ENCODE measurements around the gene HAGH. TPM values are rescaled to one million over a fixed set of nuclear protein-coding genes. Genes with fewer than 3 reads are reported as not detected.

Gene HAGH
- total and polyA plus RNA-seq, 10 of the 15 experiments (the other 5 are each of a cell fraction or from before 2014, with no cell fraction given) = 2.0 to 50.1 (median 22.4) TPM

DNA sequence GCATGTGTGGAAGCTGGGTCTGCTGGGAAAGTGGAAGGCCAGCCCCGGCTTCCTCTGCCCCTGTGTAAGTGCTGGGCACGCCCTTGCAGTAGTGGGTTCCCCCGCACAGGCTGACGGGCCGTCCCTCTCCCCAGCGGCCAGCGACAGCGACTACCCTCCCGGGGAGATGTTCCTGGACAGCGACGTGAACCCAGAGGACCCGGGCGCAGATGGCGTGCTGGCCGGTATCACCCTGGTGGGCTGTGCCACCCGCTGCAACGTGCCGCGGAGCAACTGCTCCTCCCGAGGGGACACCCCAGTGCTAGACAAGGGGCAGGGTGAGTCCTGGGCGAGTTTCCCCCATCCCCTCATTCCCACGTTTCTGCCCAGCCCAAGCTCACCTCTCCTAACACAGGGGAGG lies 60.8 kb downstream of the HAGH start (continued):
- no peak for TF ChIP-seq ZNF274 (IDR thresholded peaks at IDR 0.05; ENCODE audit: insufficient read depth, insufficient read length)
- no peak for TF ChIP-seq TAF1 (IDR thresholded peaks at IDR 0.05; ENCODE audit: borderline replicate concordance, low read depth, low read length)
- no peak for TF ChIP-seq KLF5 (IDR thresholded peaks at IDR 0.05; ENCODE audit: partially characterized antibody)
- TF ChIP-seq NR2C1 (IDR thresholded peaks at IDR 0.05) = no peak
- no peak for TF ChIP-seq SMARCA5 (IDR thresholded peaks at IDR 0.05)
- TF ChIP-seq NFIC (IDR thresholded peaks at IDR 0.05; ENCODE audit: low read depth, low read length) = no peak

DNA sequence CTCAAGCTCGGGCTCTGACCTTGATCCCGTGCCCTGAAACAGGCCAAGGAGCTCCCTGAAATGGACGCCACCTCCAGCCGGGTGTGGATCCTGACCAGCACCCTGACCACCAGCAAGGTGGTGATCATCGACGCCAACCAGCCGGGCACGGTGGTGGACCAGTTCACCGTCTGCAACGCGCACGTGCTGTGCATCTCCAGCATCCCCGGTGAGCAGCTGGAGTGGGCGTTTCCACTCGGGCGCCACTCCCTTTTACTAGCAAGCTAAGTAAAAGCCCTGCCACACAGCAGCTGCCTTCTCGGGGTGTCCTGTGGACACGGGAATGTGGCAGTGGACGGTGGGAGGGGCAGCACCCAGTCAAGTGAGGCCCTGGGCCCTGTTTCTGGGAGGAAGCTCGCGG lies 61.7 kb downstream of the HAGH start:
- RAD21 ChIA-PET (ENCODE audit: unreplicated experiment) = interaction anchor here (0.8 kb wide), 1 partner anchor 116 kb away, joined by 4 read pairs; no protein-coding TSS in a partner anchor
- Histone ChIP-seq H3K4me1 (ENCODE audit: control insufficient read depth, insufficient read depth, low read length) (no peaks in the 10 kb centered on the region), H3K4me3 (no peak overlapping the region), H2AFZ (ENCODE audit: control insufficient read depth, low read depth, low read length) (no peak overlapping the region), H3K79me2 (ENCODE audit: control insufficient read depth, insufficient read depth, low read length) (no peaks in the 10 kb centered on the region), H3K36me3 (ENCODE audit: control insufficient read depth in 2 of 2, insufficient read depth in 2 of 2, low read length in 1 of 2) (peaks cover 0 to 30% of the 10 kb centered on the region in 2 experiments; a peak in 3 of 4 replicates), H3K27ac (ENCODE audit: control insufficient read depth, insufficient read depth) (no peak overlapping the region), H3K27me3 (replicated peaks in 1 of 2; ENCODE audit: control insufficient read depth in 2 of 2, insufficient read depth in 2 of 2, low read length in 1 of 2) (no peaks in the 10 kb centered on the region), H4K20me1 (ENCODE audit: control insufficient read depth, insufficient read depth) (no peaks in the 10 kb centered on the region), H3K4me2 (ENCODE audit: control insufficient read depth, insufficient read depth) (no peak overlapping the region), H3K9me3 (replicated peaks; ENCODE audit: control insufficient read depth, insufficient read depth, low read length) (no peaks in the 10 kb centered on the region), H3K9ac (ENCODE audit: control insufficient read depth, insufficient read depth, low read length) (no peak overlapping the region)
- DNase-seq (ENCODE audit: low read depth, low spot score) = no peak
- no peak for TF ChIP-seq SREBF1 (IDR thresholded peaks at IDR 0.05; ENCODE audit: low read length)
- TF ChIP-seq CREB1 (IDR thresholded peaks at IDR 0.05; ENCODE audit: low read depth) = no peak
- no peak for TF ChIP-seq STAT3 (IDR thresholded peaks at IDR 0.05; ENCODE audit: low read depth, low read length)
- TF ChIP-seq, protein P1, sequence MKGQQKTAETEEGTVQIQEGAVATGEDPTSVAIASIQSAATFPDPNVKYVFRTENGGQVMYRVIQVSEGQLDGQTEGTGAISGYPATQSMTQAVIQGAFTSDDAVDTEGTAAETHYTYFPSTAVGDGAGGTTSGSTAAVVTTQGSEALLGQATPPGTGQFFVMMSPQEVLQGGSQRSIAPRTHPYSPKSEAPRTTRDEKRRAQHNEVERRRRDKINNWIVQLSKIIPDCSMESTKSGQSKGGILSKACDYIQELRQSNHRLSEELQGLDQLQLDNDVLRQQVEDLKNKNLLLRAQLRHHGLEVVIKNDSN (IDR thresholded peaks at IDR 0.05; ENCODE audit: borderline replicate concordance, extremely low read length, insufficient read depth, low read depth, low read length) = no peak
- TF ChIP-seq, protein P2, sequence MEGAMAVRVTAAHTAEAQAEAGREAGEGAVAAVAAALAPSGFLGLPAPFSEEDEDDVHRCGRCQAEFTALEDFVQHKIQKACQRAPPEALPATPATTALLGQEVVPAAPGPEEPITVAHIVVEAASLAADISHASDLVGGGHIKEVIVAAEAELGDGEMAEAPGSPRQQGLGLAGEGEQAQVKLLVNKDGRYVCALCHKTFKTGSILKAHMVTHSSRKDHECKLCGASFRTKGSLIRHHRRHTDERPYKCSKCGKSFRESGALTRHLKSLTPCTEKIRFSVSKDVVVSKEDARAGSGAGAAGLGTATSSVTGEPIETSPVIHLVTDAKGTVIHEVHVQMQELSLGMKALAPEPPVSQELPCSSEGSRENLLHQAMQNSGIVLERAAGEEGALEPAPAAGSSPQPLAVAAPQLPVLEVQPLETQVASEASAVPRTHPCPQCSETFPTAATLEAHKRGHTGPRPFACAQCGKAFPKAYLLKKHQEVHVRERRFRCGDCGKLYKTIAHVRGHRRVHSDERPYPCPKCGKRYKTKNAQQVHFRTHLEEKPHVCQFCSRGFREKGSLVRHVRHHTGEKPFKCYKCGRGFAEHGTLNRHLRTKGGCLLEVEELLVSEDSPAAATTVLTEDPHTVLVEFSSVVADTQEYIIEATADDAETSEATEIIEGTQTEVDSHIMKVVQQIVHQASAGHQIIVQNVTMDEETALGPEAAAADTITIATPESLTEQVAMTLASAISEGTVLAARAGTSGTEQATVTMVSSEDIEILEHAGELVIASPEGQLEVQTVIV (IDR thresholded peaks at IDR 0.05; ENCODE audit: borderline replicate concordance, partially characterized antibody) = no peak
- TF ChIP-seq, protein P3, sequence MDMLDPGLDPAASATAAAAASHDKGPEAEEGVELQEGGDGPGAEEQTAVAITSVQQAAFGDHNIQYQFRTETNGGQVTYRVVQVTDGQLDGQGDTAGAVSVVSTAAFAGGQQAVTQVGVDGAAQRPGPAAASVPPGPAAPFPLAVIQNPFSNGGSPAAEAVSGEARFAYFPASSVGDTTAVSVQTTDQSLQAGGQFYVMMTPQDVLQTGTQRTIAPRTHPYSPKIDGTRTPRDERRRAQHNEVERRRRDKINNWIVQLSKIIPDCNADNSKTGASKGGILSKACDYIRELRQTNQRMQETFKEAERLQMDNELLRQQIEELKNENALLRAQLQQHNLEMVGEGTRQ (IDR thresholded peaks at IDR 0.05; ENCODE audit: borderline replicate concordance, low read depth, low read length) = no peak
- no peak for TF ChIP-seq ZZZ3 (IDR thresholded peaks at IDR 0.05; ENCODE audit: control insufficient read depth, insufficient read length, low read depth)
- TF ChIP-seq MEF2A (IDR thresholded peaks at IDR 0.05; ENCODE audit: insufficient read depth, low read depth, low read length) = no peak
- no peak for TF ChIP-seq JUND (IDR thresholded peaks at IDR 0.05; ENCODE audit: low read depth, low read length)
- no peak for TF ChIP-seq BACH1 (IDR thresholded peaks at IDR 0.05; ENCODE audit: borderline replicate concordance)
- TF ChIP-seq FOXM1 (IDR thresholded peaks at IDR 0.05; ENCODE audit: low read depth, low read length) = no peak
- TF ChIP-seq NFXL1 (IDR thresholded peaks at IDR 0.05; ENCODE audit: borderline replicate concordance) = no peak
- TF ChIP-seq ASH2L (IDR thresholded peaks at IDR 0.05; ENCODE audit: borderline replicate concordance, low read depth) = no peak
- no peak for TF ChIP-seq SMAD1 (IDR thresholded peaks at IDR 0.05; ENCODE audit: low read depth, partially characterized antibody)
- TF ChIP-seq BCL11A (IDR thresholded peaks at IDR 0.05; ENCODE audit: low read depth, low read length) = no peak
- no TSS peak for BruUV-seq (replicated peaks)
- SMC1A ChIA-PET (ENCODE audit: uncharacterized antibody, unreplicated experiment) = no interaction called here
- intact Hi-C loops (cut with micrococcal nuclease; ENCODE audit: unreplicated experiment) (no loop called here), in situ Hi-C loops (cut with MboI) (no loop called here)
- WGBS (ENCODE audit: insufficient coverage, insufficient replicate concordance, low lambda C conversion rate, missing lambda C conversion rate) = 99% methylated on average over 21 of the region's 21 CpGs
- no peak for FAIRE-seq
- no peak for ATAC-seq
- POLR2A ChIA-PET = no interaction called here
- CTCF ChIA-PET = interaction anchor here (1.2 kb wide), 1 partner anchor 59 kb away, joined by 4 read pairs; the partner anchor contains the start of gene MAPK8IP3
